ENCODE measurements around the gene SPZ1. TPM values are rescaled to one million over a fixed set of nuclear protein-coding genes. Genes with fewer than 3 reads are reported as not detected.
"Not testable (repeated sequence)": the region's sequence is repeated elsewhere in the genome, so short reads cannot be mapped to it uniquely, and the experiment has no call there.

SPZ1 gene
- polyA plus RNA-seq, 1 of the 3 experiments (the other 2 are of a cell fraction), result not detected

- DNase-seq, result no peak
- ChIA-PET POLR2A (no interaction called here), CTCF (interaction anchor here (0.8 kb wide), 1 partner anchor 208 kb away, joined by 3 read pairs; no protein-coding TSS in a partner anchor)
- no peaks in the 10 kb centered on the region for H3F3A ChIP-seq (replicated peaks; ENCODE audit: insufficient read depth)
- no peaks in the 10 kb centered on the region for H3K9me3 ChIP-seq
- H3K27ac ChIP-seq (ENCODE audit: low read depth in 2 of 2, low read length in 1 of 2), result no peak overlapping the region
- no peak overlapping the region for H3K4me2 ChIP-seq
- no peak overlapping the region for H3K9ac ChIP-seq
- H3K36me3 ChIP-seq (replicated peaks in 1 of 2; ENCODE audit: control insufficient read depth in 1 of 2, insufficient read depth in 2 of 2, low read length in 1 of 2), result no peaks in the 10 kb centered on the region
- H3K79me2 ChIP-seq (ENCODE audit: insufficient read depth), result no peaks in the 10 kb centered on the region
- H4K20me1 ChIP-seq (ENCODE audit: insufficient read depth), result no peaks in the 10 kb centered on the region
- WGBS (ENCODE audit: low lambda C conversion rate), result 85% methylated on average over 4 of the region's 8 CpGs
- no peak overlapping the region for H3K4me3 ChIP-seq (ENCODE audit: low read depth in 2 of 2, low read length in 1 of 2)
- no peaks in the 10 kb centered on the region for H3K4me1 ChIP-seq (ENCODE audit: control insufficient read depth in 1 of 2, insufficient read depth in 2 of 2, low read depth in 1 of 2, low read length in 1 of 2)
- H3K27me3 ChIP-seq (ENCODE audit: insufficient read depth), result no peaks in the 10 kb centered on the region
- H2AFZ ChIP-seq (ENCODE audit: low read depth), result no peak overlapping the region
- TF ChIP-seq JUND (IDR thresholded peaks at IDR 0.05), result no peak
- TF ChIP-seq, protein P1, sequence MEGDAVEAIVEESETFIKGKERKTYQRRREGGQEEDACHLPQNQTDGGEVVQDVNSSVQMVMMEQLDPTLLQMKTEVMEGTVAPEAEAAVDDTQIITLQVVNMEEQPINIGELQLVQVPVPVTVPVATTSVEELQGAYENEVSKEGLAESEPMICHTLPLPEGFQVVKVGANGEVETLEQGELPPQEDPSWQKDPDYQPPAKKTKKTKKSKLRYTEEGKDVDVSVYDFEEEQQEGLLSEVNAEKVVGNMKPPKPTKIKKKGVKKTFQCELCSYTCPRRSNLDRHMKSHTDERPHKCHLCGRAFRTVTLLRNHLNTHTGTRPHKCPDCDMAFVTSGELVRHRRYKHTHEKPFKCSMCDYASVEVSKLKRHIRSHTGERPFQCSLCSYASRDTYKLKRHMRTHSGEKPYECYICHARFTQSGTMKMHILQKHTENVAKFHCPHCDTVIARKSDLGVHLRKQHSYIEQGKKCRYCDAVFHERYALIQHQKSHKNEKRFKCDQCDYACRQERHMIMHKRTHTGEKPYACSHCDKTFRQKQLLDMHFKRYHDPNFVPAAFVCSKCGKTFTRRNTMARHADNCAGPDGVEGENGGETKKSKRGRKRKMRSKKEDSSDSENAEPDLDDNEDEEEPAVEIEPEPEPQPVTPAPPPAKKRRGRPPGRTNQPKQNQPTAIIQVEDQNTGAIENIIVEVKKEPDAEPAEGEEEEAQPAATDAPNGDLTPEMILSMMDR (IDR thresholded peaks at IDR 0.05), result no peak
- TF ChIP-seq MEF2A (IDR thresholded peaks at IDR 0.05; ENCODE audit: borderline replicate concordance, low read depth), result no peak
- TF ChIP-seq SIN3A (IDR thresholded peaks at IDR 0.05; ENCODE audit: borderline replicate concordance, low read depth, low read length), result no peak
- TF ChIP-seq FOXM1 (IDR thresholded peaks at IDR 0.05; ENCODE audit: low read depth), result no peak
- TF ChIP-seq, protein P2, sequence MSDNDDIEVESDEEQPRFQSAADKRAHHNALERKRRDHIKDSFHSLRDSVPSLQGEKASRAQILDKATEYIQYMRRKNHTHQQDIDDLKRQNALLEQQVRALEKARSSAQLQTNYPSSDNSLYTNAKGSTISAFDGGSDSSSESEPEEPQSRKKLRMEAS (IDR thresholded peaks at IDR 0.05; ENCODE audit: low read depth), result no peak
- no peak for TF ChIP-seq TEAD4 (IDR thresholded peaks at IDR 0.05; ENCODE audit: borderline replicate concordance, insufficient read depth)
- no peak for TF ChIP-seq NFIC (IDR thresholded peaks at IDR 0.05; ENCODE audit: borderline replicate concordance)
- TF ChIP-seq FOXJ3 (CRISPR knock-in tag; IDR thresholded peaks at IDR 0.05), result no peak
- no peak for TF ChIP-seq GABPA (IDR thresholded peaks at IDR 0.05; ENCODE audit: low read depth)
- TF ChIP-seq, protein P3, sequence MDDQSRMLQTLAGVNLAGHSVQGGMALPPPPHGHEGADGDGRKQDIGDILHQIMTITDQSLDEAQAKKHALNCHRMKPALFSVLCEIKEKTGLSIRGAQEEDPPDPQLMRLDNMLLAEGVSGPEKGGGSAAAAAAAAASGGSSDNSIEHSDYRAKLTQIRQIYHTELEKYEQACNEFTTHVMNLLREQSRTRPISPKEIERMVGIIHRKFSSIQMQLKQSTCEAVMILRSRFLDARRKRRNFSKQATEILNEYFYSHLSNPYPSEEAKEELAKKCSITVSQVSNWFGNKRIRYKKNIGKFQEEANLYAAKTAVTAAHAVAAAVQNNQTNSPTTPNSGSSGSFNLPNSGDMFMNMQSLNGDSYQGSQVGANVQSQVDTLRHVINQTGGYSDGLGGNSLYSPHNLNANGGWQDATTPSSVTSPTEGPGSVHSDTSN (IDR thresholded peaks at IDR 0.05), result no peak
- TF ChIP-seq RAD21 (IDR thresholded peaks at IDR 0.05; ENCODE audit: low read length), result no peak
- no peaks in the 10 kb centered on the region for H3K9me2 ChIP-seq
Measured at GRCh38 chr5:80300125-80300524, 19.7 kb upstream of the SPZ1 start.

DNA sequence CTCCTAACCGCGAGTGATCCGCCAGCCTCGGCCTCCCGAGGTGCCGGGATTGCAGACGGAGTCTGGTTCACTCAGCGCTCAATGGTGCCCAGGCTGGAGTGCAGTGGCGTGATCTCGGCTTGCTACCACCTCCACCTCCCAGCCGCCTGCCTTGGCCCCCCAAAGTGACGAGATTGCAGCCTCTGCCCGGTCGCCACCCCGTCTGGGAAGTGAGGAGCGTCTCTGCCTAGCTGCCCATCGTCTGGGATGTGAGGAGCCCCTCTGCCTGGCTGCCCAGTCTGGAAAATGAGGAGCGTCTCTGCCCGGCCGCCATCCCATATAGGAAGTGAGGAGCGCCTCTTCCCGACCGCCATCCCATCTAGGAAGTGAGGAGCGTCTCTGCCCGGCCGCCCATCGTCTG, 19.0 kb upstream of the SPZ1 start:
- CTCF ChIA-PET; H3K79me2 ChIP-seq (ENCODE audit: insufficient read depth); H3K9me2 ChIP-seq; H3K36me3 ChIP-seq (replicated peaks in 1 of 2; ENCODE audit: control insufficient read depth in 1 of 2, insufficient read depth in 2 of 2, low read length in 1 of 2); H3K4me2 ChIP-seq; H3F3A ChIP-seq (replicated peaks; ENCODE audit: insufficient read depth); H3K27ac ChIP-seq (ENCODE audit: low read depth in 2 of 2, low read length in 1 of 2); POLR2A ChIA-PET; H3K27me3 ChIP-seq (ENCODE audit: insufficient read depth); H3K9me3 ChIP-seq; H3K4me1 ChIP-seq (ENCODE audit: control insufficient read depth in 1 of 2, insufficient read depth in 2 of 2, low read depth in 1 of 2, low read length in 1 of 2); H3K9ac ChIP-seq; H3K4me3 ChIP-seq (ENCODE audit: low read depth in 2 of 2, low read length in 1 of 2); H2AFZ ChIP-seq (ENCODE audit: low read depth); DNase-seq; H4K20me1 ChIP-seq (ENCODE audit: insufficient read depth): not testable (repeated sequence)
- WGBS (ENCODE audit: low lambda C conversion rate), result 56% methylated on average over 4 of the region's 27 CpGs

DNA sequence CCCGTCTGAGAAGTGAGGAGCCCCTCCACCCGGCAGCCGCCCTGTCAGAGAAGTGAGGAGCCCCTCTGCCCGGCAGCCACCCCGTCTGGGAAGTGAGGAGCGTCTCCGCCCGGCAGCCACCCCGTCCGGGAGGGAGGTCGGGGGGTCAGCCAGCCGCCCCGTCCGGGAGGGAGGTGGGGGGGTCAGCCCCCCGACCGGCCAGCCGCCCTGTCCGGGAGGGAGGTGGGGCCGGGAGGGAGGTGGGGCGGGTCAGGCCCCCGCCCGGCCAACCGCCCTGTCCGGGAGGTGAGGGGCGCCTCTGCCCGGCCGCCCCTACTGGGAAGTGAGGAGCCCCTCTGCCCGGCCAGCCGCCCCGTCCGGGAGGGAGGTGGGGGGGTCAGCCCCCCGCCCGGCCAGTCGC, 18.5 kb upstream of the SPZ1 start:
- H4K20me1 ChIP-seq (ENCODE audit: insufficient read depth); H3K27ac ChIP-seq (ENCODE audit: low read depth in 2 of 2, low read length in 1 of 2); DNase-seq; H3K79me2 ChIP-seq (ENCODE audit: insufficient read depth); H3K27me3 ChIP-seq (ENCODE audit: insufficient read depth); POLR2A ChIA-PET; H3K4me2 ChIP-seq; H3F3A ChIP-seq (replicated peaks; ENCODE audit: insufficient read depth); H3K4me3 ChIP-seq (ENCODE audit: low read depth in 2 of 2, low read length in 1 of 2); H3K36me3 ChIP-seq (replicated peaks in 1 of 2; ENCODE audit: control insufficient read depth in 1 of 2, insufficient read depth in 2 of 2, low read length in 1 of 2); H3K9me2 ChIP-seq; H2AFZ ChIP-seq (ENCODE audit: low read depth); H3K9me3 ChIP-seq; H3K4me1 ChIP-seq (ENCODE audit: control insufficient read depth in 1 of 2, insufficient read depth in 2 of 2, low read depth in 1 of 2, low read length in 1 of 2); CTCF ChIA-PET; H3K9ac ChIP-seq: not testable (repeated sequence)
- 80% methylated on average over 2 of the region's 34 CpGs for WGBS (ENCODE audit: low lambda C conversion rate)
